Uterus (tissue), 4 donors: ENCODE results near the gene INF2. TPM values are rescaled to one million over a fixed set of nuclear protein-coding genes. Genes with fewer than 3 reads are reported as not detected.
"Not testable (repeated sequence)": the region's sequence is repeated elsewhere in the genome, so short reads cannot be mapped to it uniquely, and the experiment has no call there.

Source experiments
- DNase-seq, 2 donors: peaks; one replicate each; pipeline ENCODE4 v3.0.0-alpha.2; 2019 to 2020
- H3K27ac ChIP-seq, 2 donors: fragments of 200-600 bp; sonication (generic); 1 replicate in 1 of 2; 2 replicates in 1 of 2; pipeline ENCODE4 v1.5.1; 2016 to 2018
- H3K27me3 ChIP-seq, 2 donors: fragments of 200-600 bp; sonication (generic); one replicate each; pipeline ENCODE4 v1.5.1; 2018 to 2019; ENCODE audit warnings: control low read depth in 1 of 2
- H3K36me3 ChIP-seq, 2 donors: fragments of 200-600 bp; sonication (generic); one replicate each; pipeline ENCODE4 v1.5.1; 2019; ENCODE audit warnings: control low read depth in 1 of 2
- H3K4me1 ChIP-seq, 2 donors: fragments of 200-600 bp; sonication (generic); one replicate each; pipeline ENCODE4 v1.5.1; 2018 to 2019; ENCODE audit warnings: control low read depth in 1 of 2
- H3K4me3 ChIP-seq, 2 donors: fragments of 200-600 bp; sonication (generic); 1 replicate in 1 of 2; 2 replicates in 1 of 2; pipeline ENCODE4 v1.5.1; 2018 to 2019; ENCODE audit warnings: mild to moderate bottlenecking in 1 of 2
- H3K9me3 ChIP-seq, 2 donors: fragments of 200-600 bp; sonication (generic); one replicate each; pipeline ENCODE4 v1.5.1; 2019; ENCODE audit warnings: control low read depth in 1 of 2
- CTCF ChIP-seq, 4 experiments: fragments of 200-600 bp in 2 of 4; fragments of 450-650 bp in 2 of 4; sonication (generic) in 2 of 4; IDR thresholded peaks; one replicate each; pipeline ENCODE4 v1.5.1; 2016 to 2019; ENCODE audit warnings: antibody characterized with exemption in 4 of 4, mild to moderate bottlenecking in 2 of 4, moderate library complexity in 1 of 4
- POLR2A ChIP-seq, 2 donors: fragments of 450-650 bp; IDR thresholded peaks; one replicate each; pipeline ENCODE4 v1.6.1; 2016; ENCODE audit warnings: antibody characterized with exemption in 2 of 2, mild to moderate bottlenecking in 1 of 2, moderate library complexity in 1 of 2
- intact Hi-C: fragments of 100-400 bp; cut with DNase I; formaldehyde crosslinking; loops from one replicate; pipeline ENCODE4 v1.15.1; 2023; ENCODE audit warnings: low total_unique reads
- total RNA-seq, 4 donors: library from RNA; depleted of rRNA in 3 of 4; stranded (reverse); fragments of >200 nt in 3 of 4; gene quantifications; one replicate each; pipeline versions ENCODE4 v1.1.0 to v1.2.4, GENCODE V29; 2014 to 2023
- donor health status: DM: yes; HTN: yes; CAD: no.

INF2 gene
- total RNA-seq, 4 donors from 2014 or later: 13.5 to 79.4 (median 44.6) TPM

- H3K4me3 ChIP-seq: peak overlapping the region; percentile 5 to 17
- H3K36me3 ChIP-seq: no peaks in the 10 kb centered on the region
- H3K4me1 ChIP-seq: no peaks in the 10 kb centered on the region
- intact Hi-C loops: no loop called here
- TF ChIP-seq CTCF (IDR thresholded peaks at IDR 0.05) (peak; percentile 93 to 99 (median 96)), POLR2A (IDR thresholded peaks at IDR 0.05) (no peak)
- H3K9me3 ChIP-seq: peaks cover 0 to 3% of the 10 kb centered on the region in 2 donors
- H3K27ac ChIP-seq: no peak overlapping the region
- H3K27me3 ChIP-seq: no peaks in the 10 kb centered on the region
- DNase-seq: peak; percentile 57 to 66
Observed at GRCh38 chr14:104650057-104650980, 39.1 kb upstream of the INF2 start.

GRCh38 chr14:104650981-104651875 is 38.2 kb upstream of the INF2 start:
- no peak for DNase-seq
- Histone ChIP-seq H3K4me1 (no peaks in the 10 kb centered on the region), H3K36me3 (no peaks in the 10 kb centered on the region), H3K27ac (no peak overlapping the region), H3K9me3 (peaks cover 0 to 3% of the 10 kb centered on the region in 2 donors), H3K4me3 (no peak overlapping the region), H3K27me3 (no peaks in the 10 kb centered on the region)
- intact Hi-C loops: no loop called here
- no peak for TF ChIP-seq POLR2A (IDR thresholded peaks at IDR 0.05)
- TF ChIP-seq CTCF (IDR thresholded peaks at IDR 0.05): no peak

GRCh38 chr14:104651876-104652260 is 37.5 kb upstream of the INF2 start:
- no peak overlapping the region for H3K4me3 ChIP-seq
- intact Hi-C loops: loop anchor here (2.0 kb wide), 1 partner anchor 57 kb away; no protein-coding TSS in a partner anchor
- no peak for DNase-seq
- TF ChIP-seq POLR2A (IDR thresholded peaks at IDR 0.05): no peak
- TF ChIP-seq CTCF (IDR thresholded peaks at IDR 0.05): no peak
- no peaks in the 10 kb centered on the region for H3K36me3 ChIP-seq
- H3K9me3 ChIP-seq: peaks cover 0 to 3% of the 10 kb centered on the region in 2 donors
- H3K27ac ChIP-seq: no peak overlapping the region
- no peaks in the 10 kb centered on the region for H3K4me1 ChIP-seq
- no peaks in the 10 kb centered on the region for H3K27me3 ChIP-seq

- Histone ChIP-seq H3K9me3 (peaks cover 0 to 3% of the 10 kb centered on the region in 2 donors), H3K36me3 (no peaks in the 10 kb centered on the region), H3K27ac (no peak overlapping the region), H3K4me1 (no peaks in the 10 kb centered on the region), H3K4me3 (no peak overlapping the region), H3K27me3 (no peaks in the 10 kb centered on the region)
- TF ChIP-seq CTCF (IDR thresholded peaks at IDR 0.05) (no peak), POLR2A (IDR thresholded peaks at IDR 0.05) (no peak)
- DNase-seq: no peak
- intact Hi-C loops: loop anchor here (2.0 kb wide), 1 partner anchor 56 kb away; no protein-coding TSS in a partner anchor
Observed at GRCh38 chr14:104652386-104652785, 37.0 kb upstream of the INF2 start.

- H3K9me3 ChIP-seq, H3K4me1 ChIP-seq, DNase-seq, H3K36me3 ChIP-seq, H3K4me3 ChIP-seq, H3K27ac ChIP-seq, H3K27me3 ChIP-seq: not testable (repeated sequence)
- intact Hi-C loops: loop anchor here (2.0 kb wide), 1 partner anchor 55 kb away; no protein-coding TSS in a partner anchor
Observed at GRCh38 chr14:104653130-104653920, 36.1 kb upstream of the INF2 start.
